Prostate gland (tissue), 2 donors: Measurements from ENCODE around the gene AK4.

ENCODE experiments used
- POLR2A ChIP-seq: fragments of 450-650 bp; IDR thresholded peaks from one replicate; pipeline ENCODE4 v1.6.1; 2016; ENCODE audit warnings: antibody characterized with exemption, mild to moderate bottlenecking
- POLR2AphosphoS5 ChIP-seq: sonication (generic); formaldehyde crosslinking; IDR thresholded peaks from one replicate; pipeline ENCODE4 v1.6.1; 2017; ENCODE audit warnings: antibody characterized with exemption
- TF ChIP-seq, protein P1 (sequence below), 4 experiments: fragments of 200-600 bp in 2 of 4; fragments of 450-650 bp in 2 of 4; sonication (generic) in 2 of 4; IDR thresholded peaks; 1 replicate in 3 of 4; 2 replicates in 1 of 4; pipeline ENCODE4 v1.5.1; 2016 to 2019; ENCODE audit warnings: antibody characterized with exemption in 4 of 4, mild to moderate bottlenecking in 2 of 4, moderate library complexity in 2 of 4

- TF ChIP-seq POLR2AphosphoS5 (no peak), POLR2A (no peak)
- TF ChIP-seq, protein P1, sequence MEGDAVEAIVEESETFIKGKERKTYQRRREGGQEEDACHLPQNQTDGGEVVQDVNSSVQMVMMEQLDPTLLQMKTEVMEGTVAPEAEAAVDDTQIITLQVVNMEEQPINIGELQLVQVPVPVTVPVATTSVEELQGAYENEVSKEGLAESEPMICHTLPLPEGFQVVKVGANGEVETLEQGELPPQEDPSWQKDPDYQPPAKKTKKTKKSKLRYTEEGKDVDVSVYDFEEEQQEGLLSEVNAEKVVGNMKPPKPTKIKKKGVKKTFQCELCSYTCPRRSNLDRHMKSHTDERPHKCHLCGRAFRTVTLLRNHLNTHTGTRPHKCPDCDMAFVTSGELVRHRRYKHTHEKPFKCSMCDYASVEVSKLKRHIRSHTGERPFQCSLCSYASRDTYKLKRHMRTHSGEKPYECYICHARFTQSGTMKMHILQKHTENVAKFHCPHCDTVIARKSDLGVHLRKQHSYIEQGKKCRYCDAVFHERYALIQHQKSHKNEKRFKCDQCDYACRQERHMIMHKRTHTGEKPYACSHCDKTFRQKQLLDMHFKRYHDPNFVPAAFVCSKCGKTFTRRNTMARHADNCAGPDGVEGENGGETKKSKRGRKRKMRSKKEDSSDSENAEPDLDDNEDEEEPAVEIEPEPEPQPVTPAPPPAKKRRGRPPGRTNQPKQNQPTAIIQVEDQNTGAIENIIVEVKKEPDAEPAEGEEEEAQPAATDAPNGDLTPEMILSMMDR (IDR thresholded peaks at IDR 0.05), result no peak
Measured at GRCh38 chr1:65267271-65267670, 119.3 kb downstream of the AK4 start.
